ENCODE measurements around the gene MINDY3.

MINDY3 gene

DNA sequence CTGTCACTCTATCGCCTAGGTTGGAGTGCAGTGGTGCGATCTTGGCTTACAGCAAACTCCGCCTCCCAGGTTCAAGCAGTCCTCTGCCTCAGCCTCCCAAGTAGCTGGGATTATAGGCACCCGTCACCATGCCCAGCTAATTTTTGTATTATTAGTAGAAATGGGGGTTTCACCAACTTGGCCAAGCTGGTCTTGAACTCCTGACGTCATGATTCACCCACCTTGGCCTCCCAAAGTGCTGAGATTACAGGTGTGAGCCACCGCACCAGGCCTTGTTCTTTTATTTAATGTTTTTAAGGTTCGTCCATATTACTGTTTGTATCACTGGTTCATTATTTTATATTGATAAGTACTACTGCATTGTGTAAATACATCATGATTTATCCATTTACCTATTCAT is 130.4 kb downstream of the MINDY3 start:
- DNase-seq: no peak

Measured in left hindlimb (tissue), 1 donor.